AG20443 (cell line): ENCODE data around the gene SORT1.
A peak's percentile ranks its signal among the peaks of the same experiment; 100 is the strongest.
"Not testable (repeated sequence)": the region's sequence is repeated elsewhere in the genome, so short reads cannot be mapped to it uniquely, and the experiment has no call there.

Experiments
- DNase-seq: peaks from one replicate; pipeline ENCODE4 v3.0.0; 2012; ENCODE audit warnings: low spot score, mixed read lengths

SORT1 gene

DNA sequence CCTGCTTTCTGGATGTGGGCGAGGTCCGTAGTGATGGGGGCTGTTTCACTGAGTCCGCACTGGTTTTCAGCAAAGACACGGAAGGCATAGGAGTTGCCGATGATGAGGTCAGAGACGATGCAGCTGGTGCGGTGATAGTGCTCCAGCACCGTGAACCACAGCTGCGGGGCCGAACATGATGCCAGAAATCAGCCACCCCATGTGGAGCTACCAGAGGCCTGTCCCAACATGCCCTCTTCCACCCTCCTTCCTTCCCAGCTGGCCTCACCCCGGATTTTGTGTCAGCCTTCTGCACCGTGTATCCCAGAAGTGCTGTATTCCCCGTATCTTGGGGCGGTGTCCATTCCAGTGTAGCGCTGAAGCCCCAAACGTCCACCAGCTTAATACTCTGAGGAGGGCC lies 100.9 kb downstream of the SORT1 start:
- no peak for DNase-seq

DNA sequence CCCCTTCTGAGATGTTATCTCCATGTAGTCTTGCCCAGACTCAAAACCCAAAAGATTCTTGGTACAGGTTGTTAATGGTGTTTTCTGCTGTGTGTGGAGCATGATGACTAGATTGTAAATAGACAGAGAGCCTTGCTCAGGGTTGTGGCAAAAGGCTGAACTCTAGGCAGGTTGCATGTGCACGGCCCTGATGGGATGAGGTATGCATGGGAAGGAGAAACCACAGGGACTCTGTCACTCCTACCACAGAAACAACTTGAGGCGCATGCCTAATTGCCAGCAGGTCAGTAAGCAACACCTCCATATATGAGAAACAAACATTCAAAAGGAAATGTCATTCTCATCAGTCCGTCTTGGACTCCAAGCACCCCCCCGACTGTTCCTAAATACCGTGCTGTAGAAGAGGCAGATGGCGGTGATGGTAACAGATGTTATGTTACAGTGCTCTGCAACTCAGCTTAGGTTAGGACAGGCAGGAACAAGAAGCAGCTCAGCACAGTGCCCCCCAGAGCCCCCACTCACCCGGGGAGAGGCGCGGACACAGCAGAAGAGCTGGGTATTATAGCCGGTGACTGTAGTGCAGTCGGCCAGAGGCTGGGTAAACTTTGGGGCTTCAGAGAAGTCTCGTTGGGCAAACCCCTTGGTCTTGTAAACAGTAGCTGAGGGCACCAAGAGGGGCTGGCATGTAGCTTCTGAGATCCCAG lies 101.9 kb downstream of the SORT1 start:
- DNase-seq = no peak

GRCh38 chr1:109294481-109294880 lies 103.2 kb downstream of the SORT1 start:
- DNase-seq = no peak

DNA sequence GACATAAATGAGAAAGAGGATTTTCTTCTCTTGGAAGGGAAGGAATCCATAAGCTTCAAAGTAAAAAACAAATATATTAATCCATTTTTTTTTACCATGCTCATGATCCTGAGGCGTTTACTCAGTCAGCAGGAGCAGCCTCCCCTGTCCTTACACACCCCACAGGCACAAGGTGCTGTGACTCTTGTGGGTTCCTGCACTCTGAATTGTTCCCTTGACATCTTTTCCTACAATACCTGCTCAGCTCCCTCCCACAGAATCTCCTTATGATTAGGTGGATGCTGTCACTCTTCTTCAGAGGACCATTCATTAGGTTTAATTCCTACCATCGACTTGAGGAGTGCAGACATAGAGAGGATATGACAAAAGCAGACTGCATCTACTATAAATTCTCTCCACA lies 104.7 kb downstream of the SORT1 start:
- no peak for DNase-seq

- no peak for DNase-seq
Observed at GRCh38 chr1:109292364-109292763, 105.4 kb downstream of the SORT1 start.

DNA sequence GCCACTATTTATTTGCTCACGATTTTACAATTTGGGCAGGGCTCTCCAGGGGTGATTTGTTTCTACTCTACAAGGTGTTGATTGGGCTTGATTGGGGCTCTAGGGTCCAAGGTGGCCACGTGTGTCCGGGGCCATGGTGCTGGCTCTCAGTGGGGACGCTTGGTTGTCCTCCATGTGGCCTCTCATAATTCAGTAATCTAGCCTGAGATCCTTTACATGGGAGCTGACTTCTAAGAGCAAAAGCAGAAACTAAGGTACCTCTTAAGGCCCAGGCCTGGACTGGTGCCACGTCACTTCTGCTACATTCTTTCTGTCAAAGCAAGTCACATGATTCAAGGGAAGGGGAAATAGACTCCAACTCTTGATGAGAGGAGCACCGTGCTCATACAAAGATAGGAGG lies 106.7 kb downstream of the SORT1 start:
- DNase-seq = no peak

- no peak for DNase-seq
Observed at GRCh38 chr1:109290137-109290536, 107.6 kb downstream of the SORT1 start.

- not testable (repeated sequence) for DNase-seq
Observed at GRCh38 chr1:109286762-109287161, 111.0 kb downstream of the SORT1 start.

DNA sequence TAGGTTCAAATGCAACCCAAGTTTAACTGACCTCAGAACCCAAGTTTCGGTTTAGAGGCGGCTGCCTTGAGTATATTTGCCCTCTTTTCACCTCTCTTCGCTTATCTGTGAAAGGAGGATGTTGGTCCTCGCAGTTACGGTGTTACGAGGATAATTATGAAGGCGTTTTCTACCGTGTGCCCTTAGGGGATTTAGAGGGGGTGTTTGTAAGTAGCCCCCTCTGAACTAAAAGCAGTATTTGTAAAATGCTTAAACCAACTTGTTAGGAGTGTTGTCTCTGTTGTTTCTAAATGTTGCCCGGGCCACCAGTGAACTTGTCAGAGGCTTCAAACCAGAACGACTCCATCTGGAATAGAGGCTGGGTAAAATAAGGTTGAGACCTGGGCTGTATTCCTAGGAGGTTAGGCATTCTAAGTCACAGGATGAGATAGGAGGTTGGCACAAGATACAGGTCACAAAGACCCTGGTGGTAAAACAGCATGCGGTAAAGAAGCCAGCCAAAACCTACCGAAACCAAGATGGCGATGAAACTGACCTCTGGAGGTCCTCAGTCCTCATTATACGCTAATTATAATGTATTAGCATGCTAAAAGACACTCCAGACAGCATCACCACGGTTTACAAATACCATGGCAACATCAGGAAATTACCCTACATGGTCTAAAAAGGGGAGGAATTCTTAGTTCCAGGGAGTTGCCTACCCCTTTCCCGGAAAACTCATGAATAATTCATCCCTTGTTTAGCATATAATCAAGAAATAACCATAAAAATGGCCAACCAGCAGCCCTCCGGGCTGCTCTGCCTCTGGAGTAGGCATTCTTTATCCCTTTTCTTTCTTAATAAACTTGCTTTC lies 113.7 kb downstream of the SORT1 start:
- no peak for DNase-seq

DNA sequence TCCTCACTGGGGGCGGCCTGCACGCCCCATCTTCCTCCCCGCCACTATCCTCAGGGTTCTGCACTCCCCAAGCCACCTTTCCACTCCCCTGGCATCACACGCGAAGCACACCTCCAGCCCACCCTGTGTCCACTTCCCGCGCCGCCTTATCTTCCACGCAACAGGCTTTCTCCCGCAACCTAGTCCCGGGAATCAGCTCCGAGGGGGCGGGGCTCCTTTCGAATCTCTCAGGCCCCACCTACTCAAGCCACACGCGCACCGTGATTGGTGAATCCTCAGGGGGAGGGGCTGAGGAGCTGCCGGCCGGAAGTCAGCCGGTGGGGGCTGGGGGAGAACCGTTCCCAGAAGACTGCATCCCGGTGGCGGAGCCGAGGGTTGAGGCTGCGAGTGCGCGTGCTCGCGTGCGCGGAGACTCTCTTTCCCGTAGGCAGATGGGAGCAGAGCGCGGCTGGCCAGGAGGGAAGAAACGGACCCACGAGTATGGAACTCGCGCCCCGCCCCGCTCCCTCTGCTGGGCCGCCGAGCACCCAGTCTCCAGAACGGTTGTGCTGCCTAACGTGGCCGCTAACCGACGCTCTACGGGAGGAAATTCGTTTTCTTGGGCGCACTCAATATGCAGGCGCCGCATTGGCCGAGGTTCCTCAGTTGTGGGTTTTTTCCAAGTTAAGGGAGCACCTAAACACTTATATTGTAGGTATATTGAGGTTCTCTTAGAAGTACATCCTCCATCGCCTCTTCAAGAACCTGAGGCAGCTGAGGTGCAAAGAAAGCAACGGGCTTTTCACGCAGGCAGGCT lies 114.6 kb downstream of the SORT1 start, which contains the start of gene PSRC1:
PSRC1 (minus strand) TSS at position 194 of the 796 bp plus-strand sequence.
- DNase-seq = peak; percentile 99

DNA sequence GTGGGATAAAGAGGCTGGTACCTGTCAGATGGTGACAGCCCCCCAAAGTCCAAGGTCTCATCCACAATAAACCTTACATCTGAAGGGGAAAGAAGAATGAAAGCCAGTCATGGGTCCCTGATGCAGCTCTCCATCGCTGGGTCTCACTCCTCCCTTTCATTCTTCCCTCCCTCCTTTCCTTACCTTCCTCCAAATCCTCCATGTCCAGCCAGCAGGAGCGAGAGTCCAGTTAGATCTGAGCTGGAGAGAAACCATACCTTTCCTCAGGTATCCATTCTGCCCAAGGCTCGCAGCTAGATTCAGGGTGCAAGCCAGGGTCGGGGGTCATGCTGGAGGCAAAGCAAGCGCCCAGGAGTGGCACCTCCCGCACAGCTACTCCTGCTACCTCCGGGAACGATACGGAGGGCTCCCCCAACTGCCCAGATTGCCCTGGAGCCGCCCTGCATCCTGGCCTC lies 115.2 kb downstream of the SORT1 start:
- DNase-seq = no peak

GRCh38 chr1:109281680-109282496 lies 115.8 kb downstream of the SORT1 start:
- DNase-seq = no peak

DNA sequence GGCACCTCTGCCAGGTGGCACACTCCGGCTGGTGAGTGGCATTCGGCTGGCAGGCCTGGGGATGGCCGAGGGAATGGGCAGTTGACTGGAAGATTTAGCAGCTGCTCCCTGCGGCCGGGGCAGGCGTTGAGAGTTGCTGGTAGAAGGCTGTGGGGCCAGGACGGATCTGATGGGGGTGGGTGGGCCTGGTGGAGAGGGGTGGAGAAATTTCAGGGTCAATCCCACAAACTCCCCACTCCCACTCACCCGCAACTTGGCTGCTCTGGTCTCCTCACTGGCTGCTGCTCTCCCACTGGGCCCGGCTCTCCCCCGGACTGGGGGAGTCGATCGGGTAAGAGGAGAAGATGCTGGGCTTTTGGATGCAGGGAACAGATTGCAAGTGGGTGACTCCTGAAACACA lies 116.9 kb downstream of the SORT1 start:
- no peak for DNase-seq

GRCh38 chr1:109279615-109280278 lies 118.0 kb downstream of the SORT1 start:
- DNase-seq = no peak

DNA sequence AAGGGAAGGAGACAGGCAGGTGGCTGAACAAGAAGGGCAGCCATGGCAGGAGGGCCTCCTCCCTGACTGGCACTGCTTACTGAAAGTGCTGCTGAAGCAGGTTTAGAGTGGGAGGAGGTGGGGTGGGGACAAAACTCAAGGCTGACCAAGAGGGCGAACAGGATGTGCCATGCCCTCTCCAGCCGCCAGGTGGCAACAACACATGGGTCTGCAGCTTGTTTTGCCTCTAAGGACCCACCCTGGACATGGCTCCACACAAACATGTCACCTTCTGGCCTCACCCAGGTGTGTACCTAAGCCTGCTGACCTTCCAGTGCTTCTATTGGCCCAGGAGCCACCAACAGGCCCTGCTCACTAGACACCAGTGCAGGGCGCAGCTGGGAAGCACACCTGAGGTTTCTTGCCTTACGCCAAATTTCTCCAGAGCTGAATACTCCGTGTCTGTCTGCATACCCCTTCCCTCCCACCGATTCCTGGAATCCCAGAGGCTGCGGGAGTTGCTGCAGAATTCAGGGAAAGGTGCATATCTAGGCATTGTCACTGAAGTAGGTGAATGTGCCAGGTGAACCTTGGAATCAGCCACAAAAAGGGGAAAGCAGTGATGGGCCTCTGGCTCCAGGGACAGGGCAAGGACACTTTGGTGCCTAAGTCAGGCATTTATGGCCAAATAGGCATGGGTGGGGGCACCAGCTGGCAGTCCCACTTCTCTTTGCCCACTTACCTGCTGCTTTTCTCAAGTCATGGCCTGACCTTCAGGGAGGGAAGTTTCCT lies 120.1 kb downstream of the SORT1 start:
- peak; percentile 84 for DNase-seq

- DNase-seq = peak; percentile 51
Observed at GRCh38 chr1:109275706-109276345, 121.9 kb downstream of the SORT1 start.

DNA sequence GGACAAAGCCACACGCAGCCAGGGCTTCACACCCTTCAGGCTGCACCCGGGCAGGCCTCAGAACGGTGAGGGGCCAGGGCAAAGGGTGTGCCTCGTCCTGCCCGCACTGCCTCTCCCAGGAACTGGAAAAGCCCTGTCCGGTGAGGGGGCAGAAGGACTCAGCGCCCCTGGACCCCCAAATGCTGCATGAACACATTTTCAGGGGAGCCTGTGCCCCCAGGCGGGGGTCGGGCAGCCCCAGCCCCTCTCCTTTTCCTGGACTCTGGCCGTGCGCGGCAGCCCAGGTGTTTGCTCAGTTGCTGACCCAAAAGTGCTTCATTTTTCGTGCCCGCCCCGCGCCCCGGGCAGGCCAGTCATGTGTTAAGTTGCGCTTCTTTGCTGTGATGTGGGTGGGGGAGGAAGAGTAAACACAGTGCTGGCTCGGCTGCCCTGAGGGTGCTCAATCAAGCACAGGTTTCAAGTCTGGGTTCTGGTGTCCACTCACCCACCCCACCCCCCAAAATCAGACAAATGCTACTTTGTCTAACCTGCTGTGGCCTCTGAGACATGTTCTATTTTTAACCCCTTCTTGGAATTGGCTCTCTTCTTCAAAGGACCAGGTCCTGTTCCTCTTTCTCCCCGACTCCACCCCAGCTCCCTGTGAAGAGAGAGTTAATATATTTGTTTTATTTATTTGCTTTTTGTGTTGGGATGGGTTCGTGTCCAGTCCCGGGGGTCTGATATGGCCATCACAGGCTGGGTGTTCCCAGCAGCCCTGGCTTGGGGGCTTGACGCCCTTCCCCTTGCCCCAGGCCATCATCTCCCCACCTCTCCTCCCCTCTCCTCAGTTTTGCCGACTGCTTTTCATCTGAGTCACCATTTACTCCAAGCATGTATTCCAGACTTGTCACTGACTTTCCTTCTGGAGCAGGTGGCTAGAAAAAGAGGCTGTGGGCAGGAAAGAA lies 122.9 kb downstream of the SORT1 start:
- no peak for DNase-seq

GRCh38 chr1:109273570-109274288 lies 124.0 kb downstream of the SORT1 start:
- DNase-seq = no peak
